Endothelial cell of umbilical vein (primary cell): ENCODE results near the gene SH3PXD2A. TPM values are rescaled to one million over a fixed set of nuclear protein-coding genes. Genes with fewer than 3 reads are reported as not detected.

ENCODE experiments used
- BruUV-seq: library from RNA; stranded (reverse); fragments of 400-500 nt; replicated peaks from 2 replicates; lab custom pipeline; 2021; lab: Mats Ljungman, UMichigan
- CTCF ChIA-PET: fragments of 300-600, 350-600 bp; sonication (Branson Sonifier 250); formaldehyde crosslinking; loops from one replicate; lab custom pipeline; 2021; ENCODE audit warnings: antibody characterized with exemption, inconsistent platforms; lab: Charles Lee
- POLR2A ChIA-PET: fragments of 300-600, 350-600 bp; sonication (Branson Sonifier 250); formaldehyde crosslinking; loops from one replicate; lab custom pipeline; 2021; ENCODE audit warnings: antibody characterized with exemption, inconsistent platforms; lab: Charles Lee
- DNase-seq: peaks from one replicate; pipeline ENCODE4 v3.0.0-alpha.2; 2011; ENCODE audit warnings: low read depth, low spot score
- FAIRE-seq: peaks from 2 replicates; lab custom pipeline; 2011; peaks lifted over from hg19 to GRCh38; lab: Jason Lieb, UNC
- H2AFZ ChIP-seq: 2 replicates; pipeline ENCODE4 v1.6.0; 2012; ENCODE audit warnings: low read depth, low read length, control low read depth, inconsistent platforms
- H3K27ac ChIP-seq: 2 replicates; pipeline ENCODE4 v1.5.1; 2011; ENCODE audit warnings: low read depth, mild to moderate bottlenecking, control low read depth, low read length, moderate library complexity; ENCODE audit not compliant: insufficient read depth
- H3K27me3 ChIP-seq, 2 experiments: 2 replicates each; pipeline versions ENCODE4 v1.6.0 to v1.6.1; 2011; ENCODE audit warnings: low read length in 2 of 2, mixed read lengths in 1 of 2; ENCODE audit not compliant: control insufficient read depth in 2 of 2, insufficient read depth in 2 of 2
- H3K36me3 ChIP-seq, 2 experiments: 2 replicates in 1 of 2; 3 replicates in 1 of 2; pipeline ENCODE4 v1.5.1; 2011; ENCODE audit warnings: low read length in 2 of 2, mild to moderate bottlenecking in 1 of 2, moderate library complexity in 1 of 2; ENCODE audit not compliant: control insufficient read depth in 2 of 2, insufficient read depth in 2 of 2; ENCODE audit errors: extremely low read depth in 1 of 2
- H3K4me1 ChIP-seq: 3 replicates; pipeline ENCODE4 v1.5.1; 2011; ENCODE audit warnings: mild to moderate bottlenecking, low read length; ENCODE audit not compliant: control insufficient read depth, insufficient read depth; ENCODE audit errors: extremely low read depth
- H3K4me2 ChIP-seq: 2 replicates; pipeline ENCODE4 v1.6.1; 2011; ENCODE audit warnings: low read length, control low read depth, mixed read lengths; ENCODE audit not compliant: insufficient read depth
- H3K4me3 ChIP-seq, 3 experiments: fragments of 200-600 bp in 1 of 3; sonication (generic), shearing (Covaris generic) in 1 of 3; replicated peaks in 1 of 3; 2 replicates each; pipeline ENCODE4 v1.5.1; 2011 to 2016; ENCODE audit warnings: control low read depth in 3 of 3, low read length in 3 of 3, mild to moderate bottlenecking in 2 of 3, inconsistent platforms in 1 of 3, low read depth in 1 of 3, moderate library complexity in 1 of 3; ENCODE audit not compliant: insufficient read depth in 1 of 3
- H3K79me2 ChIP-seq: 2 replicates; pipeline ENCODE4 v1.6.0; 2012; ENCODE audit warnings: low read length, inconsistent platforms; ENCODE audit not compliant: control insufficient read depth, insufficient read depth
- H3K9ac ChIP-seq: replicated peaks from 2 replicates; pipeline ENCODE3; 2011; ENCODE audit warnings: low read length, control low read depth; ENCODE audit not compliant: insufficient read depth; ENCODE audit errors: extremely low read depth
- H3K9me1 ChIP-seq: replicated peaks from 3 replicates; pipeline ENCODE4 v1.6.0; 2011; ENCODE audit warnings: mild to moderate bottlenecking, low read length; ENCODE audit not compliant: control insufficient read depth, insufficient read depth; ENCODE audit errors: extremely low read depth
- H3K9me3 ChIP-seq: replicated peaks from 2 replicates; pipeline ENCODE4 v1.5.1; 2012; ENCODE audit warnings: low read length, inconsistent platforms; ENCODE audit not compliant: control insufficient read depth, insufficient read depth
- H4K20me1 ChIP-seq: replicated peaks from 2 replicates; pipeline ENCODE3; 2011; ENCODE audit warnings: mild to moderate bottlenecking, low read length; ENCODE audit not compliant: control insufficient read depth, insufficient read depth; ENCODE audit errors: extremely low read depth
- EZH2 ChIP-seq: IDR thresholded peaks from 2 replicates; pipeline ENCODE4 v1.6.1; 2012; ENCODE audit warnings: borderline replicate concordance, low read depth, mild to moderate bottlenecking, moderate library complexity, low read length, inconsistent platforms; ENCODE audit not compliant: severe bottlenecking
- FOS ChIP-seq: IDR thresholded peaks from 2 replicates; pipeline ENCODE4 v1.6.1; 2011; ENCODE audit warnings: mild to moderate bottlenecking, low read length, moderate library complexity, borderline replicate concordance; ENCODE audit not compliant: insufficient read depth
- GATA2 ChIP-seq: IDR thresholded peaks from 2 replicates; pipeline ENCODE4 v1.7.0; 2011; ENCODE audit warnings: low read depth, mild to moderate bottlenecking, moderate library complexity, mixed read lengths, low read length; ENCODE audit not compliant: insufficient read length, insufficient read depth
- JUN ChIP-seq: IDR thresholded peaks from 2 replicates; pipeline ENCODE4 v1.6.1; 2011; ENCODE audit warnings: borderline replicate concordance, low read depth; ENCODE audit not compliant: insufficient read length, insufficient read depth
- MAX ChIP-seq: IDR thresholded peaks from 2 replicates; pipeline ENCODE4 v1.6.1; 2011; ENCODE audit not compliant: insufficient read depth, insufficient read length
- MYC ChIP-seq: IDR thresholded peaks from one replicate; pipeline ENCODE4 v1.6.1; 2011; ENCODE audit warnings: mild to moderate bottlenecking, low read depth, low read length
- POLR2A ChIP-seq: IDR thresholded peaks from 2 replicates; pipeline ENCODE4 v1.6.1; 2012; ENCODE audit warnings: low read depth, mild to moderate bottlenecking, control low read depth, low read length
- POLR2AphosphoS5 ChIP-seq: IDR thresholded peaks from 2 replicates; pipeline ENCODE4 v1.6.1; 2012; ENCODE audit warnings: low read depth, mild to moderate bottlenecking, control low read depth, low read length, moderate library complexity; ENCODE audit not compliant: insufficient read depth
- dilution Hi-C: fragments of 300-500 bp; cut with MboI; formaldehyde crosslinking; loops from one replicate; pipeline ENCODE4 v1.15.0; 2019; ENCODE audit warnings: low sequenced_read_pairs; ENCODE audit not compliant: extremely low pct_ligation_motif_present
- intact Hi-C: fragments of 100-400 bp; cut with micrococcal nuclease; formaldehyde crosslinking; loops from one replicate; pipeline ENCODE4 v1.10.0; 2022
- polyA plus RNA-seq, 4 experiments: library from polyadenylated mRNA; depleted of rRNA in 3 of 4; stranded (reverse) in 3 of 4; unstranded in 1 of 4; fragments of >200 nt; gene quantifications; 2 replicates each; pipeline versions ENCODE4 v1.2.1 to v1.2.3, GENCODE V29; 2011 to 2012; ENCODE audit warnings: missing spikeins in 1 of 4
- total RNA-seq: library from RNA; stranded (reverse); gene quantifications from 2 replicates; pipeline ENCODE4 v1.2.3, GENCODE V29; 2021
- TF ChIP-seq, protein P1 (sequence below), 2 donors: IDR thresholded peaks; 1 replicate in 1 of 2; 2 replicates in 1 of 2; pipeline ENCODE4 v1.5.1; 2011; ENCODE audit warnings: low read length in 2 of 2, mild to moderate bottlenecking in 2 of 2, moderate library complexity in 2 of 2, control low read depth in 1 of 2, inconsistent platforms in 1 of 2, low read depth in 1 of 2; ENCODE audit not compliant: insufficient read depth in 1 of 2; ENCODE audit errors: extremely low read depth in 1 of 2

SH3PXD2A gene
- total and polyA plus RNA-seq, 2 donors (not counting 3 experiments of a cell fraction or from before 2014, with no cell fraction given), result 1.4 to 5.1 TPM

DNA sequence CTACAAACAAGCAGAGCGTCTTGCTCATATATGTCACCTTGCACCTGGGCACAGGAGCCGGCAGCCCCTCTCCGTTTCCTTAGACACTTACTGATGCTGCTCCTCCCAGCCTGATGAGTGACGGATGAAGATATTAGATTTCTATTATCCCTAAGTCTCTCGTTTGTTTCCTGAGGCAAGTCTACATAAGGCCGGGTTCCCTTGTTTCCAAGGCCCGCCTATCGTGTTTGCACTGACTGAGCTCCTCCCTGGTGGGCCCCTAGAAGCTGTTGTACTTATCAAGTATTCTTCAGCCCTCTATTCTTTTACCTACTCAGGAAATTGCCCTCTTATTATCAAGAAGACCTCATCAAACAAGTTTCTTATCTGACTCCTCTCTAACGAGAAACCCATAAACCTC, 18.5 kb downstream of the SH3PXD2A start:
- no peak overlapping the region for H3K4me3 ChIP-seq
- H2AFZ ChIP-seq, result no peak overlapping the region
- H3K4me1 ChIP-seq, result no peaks in the 10 kb centered on the region
- no peaks in the 10 kb centered on the region for H3K27me3 ChIP-seq
- FAIRE-seq, result no peak
- dilution Hi-C loops (no loop called here), intact Hi-C loops (no loop called here)
- BruUV-seq, result no TSS peak
- DNase-seq, result no peak
- ChIA-PET POLR2A (no interaction called here), CTCF (interaction anchor here (1.7 kb wide), 1 partner anchor 124 kb away, joined by 4 read pairs; no protein-coding TSS in a partner anchor)
- H3K9me1 ChIP-seq, result no peaks in the 10 kb centered on the region
- H3K9me3 ChIP-seq, result no peaks in the 10 kb centered on the region
- no peaks in the 10 kb centered on the region for H3K36me3 ChIP-seq
- no peak overlapping the region for H3K4me2 ChIP-seq
- H3K27ac ChIP-seq, result no peak overlapping the region
- no peak overlapping the region for H3K9ac ChIP-seq
- TF ChIP-seq FOS (no peak), MYC (no peak), EZH2 (no peak), MAX (no peak), JUN (no peak), POLR2A (no peak), POLR2AphosphoS5 (no peak), GATA2 (no peak)
- TF ChIP-seq, protein P1, sequence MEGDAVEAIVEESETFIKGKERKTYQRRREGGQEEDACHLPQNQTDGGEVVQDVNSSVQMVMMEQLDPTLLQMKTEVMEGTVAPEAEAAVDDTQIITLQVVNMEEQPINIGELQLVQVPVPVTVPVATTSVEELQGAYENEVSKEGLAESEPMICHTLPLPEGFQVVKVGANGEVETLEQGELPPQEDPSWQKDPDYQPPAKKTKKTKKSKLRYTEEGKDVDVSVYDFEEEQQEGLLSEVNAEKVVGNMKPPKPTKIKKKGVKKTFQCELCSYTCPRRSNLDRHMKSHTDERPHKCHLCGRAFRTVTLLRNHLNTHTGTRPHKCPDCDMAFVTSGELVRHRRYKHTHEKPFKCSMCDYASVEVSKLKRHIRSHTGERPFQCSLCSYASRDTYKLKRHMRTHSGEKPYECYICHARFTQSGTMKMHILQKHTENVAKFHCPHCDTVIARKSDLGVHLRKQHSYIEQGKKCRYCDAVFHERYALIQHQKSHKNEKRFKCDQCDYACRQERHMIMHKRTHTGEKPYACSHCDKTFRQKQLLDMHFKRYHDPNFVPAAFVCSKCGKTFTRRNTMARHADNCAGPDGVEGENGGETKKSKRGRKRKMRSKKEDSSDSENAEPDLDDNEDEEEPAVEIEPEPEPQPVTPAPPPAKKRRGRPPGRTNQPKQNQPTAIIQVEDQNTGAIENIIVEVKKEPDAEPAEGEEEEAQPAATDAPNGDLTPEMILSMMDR (IDR thresholded peaks at IDR 0.05; ENCODE audit: extremely low read depth in 1 of 2, insufficient read depth in 1 of 2, low read depth in 1 of 2, low read length in 2 of 2), result no peak
- no peaks in the 10 kb centered on the region for H3K79me2 ChIP-seq
- no peaks in the 10 kb centered on the region for H4K20me1 ChIP-seq
